Measurements from ENCODE around the gene ATMIN.

ATMIN gene

DNA sequence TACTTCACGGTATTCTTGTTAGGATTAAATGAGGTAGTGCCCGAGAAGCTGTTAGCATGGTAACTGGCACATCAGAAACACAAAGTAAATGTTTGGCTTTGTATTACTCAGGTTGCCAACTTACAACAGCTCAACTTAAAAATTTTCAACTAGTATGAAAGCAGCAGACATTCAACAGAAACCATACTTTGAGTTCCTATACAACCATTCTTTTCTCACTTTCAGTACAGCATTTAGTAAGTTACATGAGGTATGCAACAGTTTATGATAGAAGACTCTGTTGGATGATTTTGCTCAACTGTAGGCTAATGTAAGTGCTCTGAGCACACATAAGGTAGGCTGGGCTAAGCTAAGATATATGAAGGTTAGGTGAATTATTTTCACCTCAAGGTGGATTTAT is 21.0 kb upstream of the ATMIN start:
- no peak overlapping the region for H3K9ac ChIP-seq (ENCODE audit: low read length)
- H3K4me3 ChIP-seq (ENCODE audit: low read length): no peak overlapping the region
- H3K36me3 ChIP-seq (replicated peaks; ENCODE audit: low read depth, low read length): peaks cover 50% of the 10 kb centered on the region
- TF ChIP-seq, protein P1, sequence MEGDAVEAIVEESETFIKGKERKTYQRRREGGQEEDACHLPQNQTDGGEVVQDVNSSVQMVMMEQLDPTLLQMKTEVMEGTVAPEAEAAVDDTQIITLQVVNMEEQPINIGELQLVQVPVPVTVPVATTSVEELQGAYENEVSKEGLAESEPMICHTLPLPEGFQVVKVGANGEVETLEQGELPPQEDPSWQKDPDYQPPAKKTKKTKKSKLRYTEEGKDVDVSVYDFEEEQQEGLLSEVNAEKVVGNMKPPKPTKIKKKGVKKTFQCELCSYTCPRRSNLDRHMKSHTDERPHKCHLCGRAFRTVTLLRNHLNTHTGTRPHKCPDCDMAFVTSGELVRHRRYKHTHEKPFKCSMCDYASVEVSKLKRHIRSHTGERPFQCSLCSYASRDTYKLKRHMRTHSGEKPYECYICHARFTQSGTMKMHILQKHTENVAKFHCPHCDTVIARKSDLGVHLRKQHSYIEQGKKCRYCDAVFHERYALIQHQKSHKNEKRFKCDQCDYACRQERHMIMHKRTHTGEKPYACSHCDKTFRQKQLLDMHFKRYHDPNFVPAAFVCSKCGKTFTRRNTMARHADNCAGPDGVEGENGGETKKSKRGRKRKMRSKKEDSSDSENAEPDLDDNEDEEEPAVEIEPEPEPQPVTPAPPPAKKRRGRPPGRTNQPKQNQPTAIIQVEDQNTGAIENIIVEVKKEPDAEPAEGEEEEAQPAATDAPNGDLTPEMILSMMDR (IDR thresholded peaks at IDR 0.05; ENCODE audit: low read depth, low read length): no peak
- no peak for TF ChIP-seq EZH2phosphoT487 (IDR thresholded peaks at IDR 0.05; ENCODE audit: low read depth)
- H3K27me3 ChIP-seq (ENCODE audit: low read depth, low read length): no peaks in the 10 kb centered on the region
- H3K79me2 ChIP-seq (ENCODE audit: low read length): peaks cover 16% of the 10 kb centered on the region
- H3K9me3 ChIP-seq (ENCODE audit: insufficient read depth, low read length): no peaks in the 10 kb centered on the region
- no peak overlapping the region for H3K4me2 ChIP-seq (ENCODE audit: low read length)
- H3K4me1 ChIP-seq (ENCODE audit: low read length): no peaks in the 10 kb centered on the region
- H2AFZ ChIP-seq (ENCODE audit: low read depth, low read length): no peak overlapping the region
- H3K27ac ChIP-seq (ENCODE audit: low read length): no peak overlapping the region
- 0 out of 2 replicates have a peak, but pooled peaks cover 4% of the 10 kb centered on the region for H4K20me1 ChIP-seq (ENCODE audit: insufficient read depth, low read length)

DNA sequence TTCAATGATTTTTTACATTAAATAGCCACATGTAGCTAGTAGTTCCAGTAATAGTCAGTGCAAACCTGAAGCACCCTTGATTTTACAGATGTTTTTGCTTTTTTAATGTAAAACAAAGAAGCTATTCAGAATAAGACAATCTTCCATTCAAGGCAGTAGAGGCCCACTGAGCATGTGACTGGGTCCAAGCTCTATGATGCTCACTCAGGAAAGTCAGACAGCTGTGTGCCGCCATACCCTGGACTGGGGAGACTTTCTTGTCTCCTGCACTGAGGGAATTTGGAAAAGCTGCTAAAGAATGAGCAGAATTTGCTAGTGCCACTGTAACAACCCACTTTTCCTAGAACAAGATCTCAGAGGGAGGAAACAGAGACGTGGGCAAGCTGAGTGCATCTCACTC is 17.1 kb upstream of the ATMIN start:
- Histone ChIP-seq H3K9me3 (ENCODE audit: insufficient read depth, low read length) (no peaks in the 10 kb centered on the region), H3K4me2 (ENCODE audit: low read length) (no peak overlapping the region), H4K20me1 (ENCODE audit: insufficient read depth, low read length) (no peaks in the 10 kb centered on the region), H3K27me3 (ENCODE audit: low read depth, low read length) (no peaks in the 10 kb centered on the region), H3K27ac (ENCODE audit: low read length) (no peak overlapping the region), H3K36me3 (replicated peaks; ENCODE audit: low read depth, low read length) (peaks cover 59% of the 10 kb centered on the region), H3K9ac (ENCODE audit: low read length) (no peak overlapping the region), H2AFZ (ENCODE audit: low read depth, low read length) (no peak overlapping the region), H3K4me1 (ENCODE audit: low read length) (no peaks in the 10 kb centered on the region), H3K4me3 (ENCODE audit: low read length) (no peak overlapping the region), H3K79me2 (ENCODE audit: low read length) (no peaks in the 10 kb centered on the region)
- TF ChIP-seq EZH2phosphoT487 (IDR thresholded peaks at IDR 0.05; ENCODE audit: low read depth): no peak
- TF ChIP-seq, protein P1 (IDR thresholded peaks at IDR 0.05; ENCODE audit: low read depth, low read length): no peak

DNA sequence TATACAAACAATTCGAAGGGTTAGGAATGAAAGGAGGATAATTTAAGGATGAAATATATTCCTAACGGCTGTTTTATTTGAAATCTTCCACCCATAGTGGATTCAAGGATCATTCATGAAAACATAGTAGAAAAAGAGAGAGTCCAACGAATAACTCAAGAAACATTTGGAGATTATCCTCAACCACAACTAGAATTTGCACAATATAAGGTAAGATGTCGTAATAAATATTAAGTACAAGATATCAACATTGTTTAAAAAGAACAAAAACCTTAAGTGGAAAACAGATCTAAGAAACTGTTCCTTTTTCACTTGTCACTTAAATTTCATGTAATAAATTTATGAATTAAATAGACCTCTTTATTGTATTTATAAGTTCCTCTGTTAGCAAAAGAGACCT is 9.2 kb upstream of the ATMIN start:
- TF ChIP-seq, protein P1 (IDR thresholded peaks at IDR 0.05; ENCODE audit: low read depth, low read length): no peak
- no peak for TF ChIP-seq EZH2phosphoT487 (IDR thresholded peaks at IDR 0.05; ENCODE audit: low read depth)
- Histone ChIP-seq H3K27ac (ENCODE audit: low read length) (no peak overlapping the region), H3K4me1 (ENCODE audit: low read length) (no peaks in the 10 kb centered on the region), H3K4me2 (ENCODE audit: low read length) (no peak overlapping the region), H2AFZ (ENCODE audit: low read depth, low read length) (no peak overlapping the region), H3K36me3 (replicated peaks; ENCODE audit: low read depth, low read length) (peaks cover 29% of the 10 kb centered on the region), H3K9me3 (ENCODE audit: insufficient read depth, low read length) (no peaks in the 10 kb centered on the region), H3K27me3 (ENCODE audit: low read depth, low read length) (no peaks in the 10 kb centered on the region), H4K20me1 (ENCODE audit: insufficient read depth, low read length) (no peaks in the 10 kb centered on the region), H3K9ac (ENCODE audit: low read length) (no peak overlapping the region), H3K79me2 (ENCODE audit: low read length) (no peaks in the 10 kb centered on the region), H3K4me3 (ENCODE audit: low read length) (no peak overlapping the region)

DNA sequence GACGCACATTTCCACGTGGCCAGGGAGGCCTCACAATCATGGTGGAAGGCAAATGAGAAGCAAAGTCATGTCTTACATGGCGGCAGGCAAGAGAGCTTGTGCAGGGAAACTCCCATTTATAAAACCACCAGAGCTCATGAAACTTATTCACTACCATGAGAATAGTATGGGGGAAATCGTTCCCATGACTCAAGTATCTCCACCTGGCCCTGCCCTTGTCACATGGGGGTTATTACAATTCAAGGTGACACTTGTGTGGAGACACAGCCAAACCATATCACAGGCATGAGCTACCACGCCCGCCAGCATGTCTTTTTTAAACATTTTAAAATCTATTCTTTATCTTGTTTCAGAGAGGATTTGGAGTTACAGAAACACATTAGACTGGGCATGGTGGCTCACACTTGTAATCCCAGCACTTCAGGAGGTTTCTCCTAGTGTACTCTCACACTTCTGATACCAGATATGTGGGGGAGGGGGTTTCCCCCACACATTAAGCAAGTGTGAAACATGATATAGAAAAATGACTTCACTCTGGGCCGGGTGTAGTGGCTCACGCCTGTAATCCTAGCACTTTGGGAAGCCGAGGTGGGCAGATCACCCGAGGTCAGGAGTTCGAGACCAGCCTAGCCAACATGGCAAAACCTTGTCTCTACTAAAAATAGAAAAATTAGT is 5.6 kb upstream of the ATMIN start:
- no peak overlapping the region for H3K4me2 ChIP-seq (ENCODE audit: low read length)
- no peaks in the 10 kb centered on the region for H4K20me1 ChIP-seq (ENCODE audit: insufficient read depth, low read length)
- no peaks in the 10 kb centered on the region for H3K27me3 ChIP-seq (ENCODE audit: low read depth, low read length)
- no peak overlapping the region for H3K4me3 ChIP-seq (ENCODE audit: low read length)
- no peaks in the 10 kb centered on the region for H3K9me3 ChIP-seq (ENCODE audit: insufficient read depth, low read length)
- TF ChIP-seq, protein P1 (IDR thresholded peaks at IDR 0.05; ENCODE audit: low read depth, low read length): no peak
- no peak for TF ChIP-seq EZH2phosphoT487 (IDR thresholded peaks at IDR 0.05; ENCODE audit: low read depth)
- H3K4me1 ChIP-seq (ENCODE audit: low read length): no peaks in the 10 kb centered on the region
- H2AFZ ChIP-seq (ENCODE audit: low read depth, low read length): no peak overlapping the region
- H3K79me2 ChIP-seq (ENCODE audit: low read length): no peaks in the 10 kb centered on the region
- no peak overlapping the region for H3K27ac ChIP-seq (ENCODE audit: low read length)
- H3K36me3 ChIP-seq (replicated peaks; ENCODE audit: low read depth, low read length): peaks cover 16% of the 10 kb centered on the region
- no peak overlapping the region for H3K9ac ChIP-seq (ENCODE audit: low read length)

Data from OCI-LY3 (cell line).